HCT116 (cell line): ENCODE results near the gene UNC50. TPM values are rescaled to one million over a fixed set of nuclear protein-coding genes. Genes with fewer than 3 reads are reported as not detected.

Experiments
- ATAC-seq: fragments of 200-7000 bp; cut with Tn5 transposase; 2 replicates; pipeline ENCODE4 v1.9.1; 2020; ENCODE audit warnings: mild to moderate bottlenecking, moderate library complexity
- BruUV-seq: library from RNA; stranded (reverse); fragments of 400-500 nt; replicated peaks from 2 replicates; lab custom pipeline; 2021; lab: Mats Ljungman, UMichigan
- CTCF ChIA-PET: fragments of 300-600 bp; sonication (Branson Sonifier 250); formaldehyde crosslinking; loops from one replicate; lab custom pipeline; 2021; ENCODE audit warnings: antibody characterized with exemption; lab: Charles Lee
- POLR2A ChIA-PET: fragments of 300-600, 350-600 bp; sonication (Branson Sonifier 250); formaldehyde crosslinking; loops from one replicate; lab custom pipeline; 2021; ENCODE audit warnings: antibody characterized with exemption; lab: Charles Lee
- RAD21 ChIA-PET, 2 experiments: fragments of 300-600 bp; sonication (Branson Sonifier 250); formaldehyde crosslinking; loops; one replicate each; lab custom pipeline; 2023; ENCODE audit warnings: low total read pairs in 2 of 2; ENCODE audit not compliant: uncharacterized antibody in 2 of 2, unreplicated experiment in 2 of 2, low non-redundant PET in 1 of 2; lab: Charles Lee
- DNase-seq: peaks from one replicate; pipeline ENCODE4 v3.0.0-alpha.2; 2010; ENCODE audit warnings: low read depth, low spot score
- H2AFZ ChIP-seq: fragments of 200-600 bp; shearing (Covaris generic), sonication (generic); 2 replicates; pipeline ENCODE4 v1.6.1; 2017; ENCODE audit warnings: low read depth, mixed run types, mixed read lengths, antibody characterized with exemption, low read length; ENCODE audit not compliant: poor library complexity, severe bottlenecking
- H3K27ac ChIP-seq: 2 replicates; pipeline ENCODE4 v1.5.1; 2012; ENCODE audit warnings: low read depth, low read length
- H3K27me3 ChIP-seq: fragments of 200-600 bp; sonication (generic); 2 replicates; pipeline ENCODE4 v1.6.1; 2016; ENCODE audit warnings: mixed run types, low read length, mixed read lengths; ENCODE audit not compliant: insufficient read depth
- H3K36me3 ChIP-seq, 2 experiments: fragments of 200-500 bp in 1 of 2; fragments of 200-600 bp in 1 of 2; sonication (Bioruptor generic) in 1 of 2; sonication (generic) in 1 of 2; 2 replicates each; pipeline versions ENCODE4 v1.5.1 to v1.6.1; 2014 to 2016; ENCODE audit warnings: low read length in 2 of 2, inconsistent platforms in 1 of 2, mixed read lengths in 1 of 2, mixed run types in 1 of 2; ENCODE audit not compliant: insufficient read depth in 2 of 2, control insufficient read depth in 1 of 2
- H3K4me1 ChIP-seq, 2 experiments: fragments of 200-600 bp in 1 of 2; sonication (generic) in 1 of 2; 2 replicates each; pipeline versions ENCODE4 v1.5.1 to v1.6.1; 2012 to 2017; ENCODE audit warnings: low read length in 2 of 2, inconsistent platforms in 1 of 2, mild to moderate bottlenecking in 1 of 2, mixed read lengths in 1 of 2, mixed run types in 1 of 2, moderate library complexity in 1 of 2; ENCODE audit not compliant: insufficient read depth in 2 of 2, control insufficient read depth in 1 of 2
- H3K4me2 ChIP-seq: fragments of 200-600 bp; sonication (generic); 2 replicates; pipeline ENCODE4 v1.6.1; 2017; ENCODE audit warnings: mixed run types, low read length, mixed read lengths
- H3K4me3 ChIP-seq, 2 experiments: fragments of 200-600 bp in 1 of 2; sonication (generic) in 1 of 2; replicated peaks in 1 of 2; 2 replicates each; pipeline ENCODE4 v1.5.1; 2011 to 2016; ENCODE audit warnings: low read length in 2 of 2, control low read depth in 1 of 2, low read depth in 1 of 2, mild to moderate bottlenecking in 1 of 2, mixed read lengths in 1 of 2, mixed run types in 1 of 2
- H3K79me2 ChIP-seq: fragments of 200-600 bp; sonication (generic); 2 replicates; pipeline ENCODE4 v1.6.1; 2017; ENCODE audit warnings: mild to moderate bottlenecking, mixed run types, low read length, moderate library complexity, mixed read lengths; ENCODE audit not compliant: insufficient read depth
- H3K9ac ChIP-seq: fragments of 200-600 bp; sonication (generic); 2 replicates; pipeline ENCODE4 v1.6.1; 2016; ENCODE audit warnings: low read length, mixed read lengths
- H3K9me2 ChIP-seq: fragments of 200-600 bp; sonication (generic), shearing (Covaris generic); 2 replicates; pipeline ENCODE4 v1.6.1; 2017; ENCODE audit warnings: mixed run types, mild to moderate bottlenecking, moderate library complexity; ENCODE audit not compliant: insufficient read depth
- H3K9me3 ChIP-seq, 2 experiments: fragments of 200-500 bp in 1 of 2; fragments of 200-600 bp in 1 of 2; sonication (Bioruptor generic) in 1 of 2; sonication (generic) in 1 of 2; 2 replicates each; pipeline ENCODE4 v1.6.1; 2014 to 2017; ENCODE audit warnings: low read length in 2 of 2, mixed read lengths in 2 of 2, inconsistent platforms in 1 of 2, low read depth in 1 of 2, mild to moderate bottlenecking in 1 of 2, mixed run types in 1 of 2, moderate library complexity in 1 of 2; ENCODE audit not compliant: control insufficient read depth in 1 of 2, insufficient read depth in 1 of 2
- H4K20me1 ChIP-seq: fragments of 200-600 bp; sonication (generic), shearing (Covaris generic); 2 replicates; pipeline ENCODE4 v1.6.1; 2017; ENCODE audit warnings: mixed run types, mild to moderate bottlenecking, moderate library complexity; ENCODE audit not compliant: insufficient read depth
- CBX3 ChIP-seq: IDR thresholded peaks from 2 replicates; pipeline ENCODE4 v1.6.1; 2012; ENCODE audit warnings: low read depth
- CEBPB ChIP-seq: IDR thresholded peaks from 2 replicates; pipeline ENCODE4 v1.6.1; 2012; ENCODE audit warnings: low read depth
- EZH2 ChIP-seq: fragments of 200-600 bp; sonication (generic); IDR thresholded peaks from 2 replicates; pipeline ENCODE4 v1.6.1; 2017; ENCODE audit warnings: antibody characterized with exemption, mixed run types
- EZH2phosphoT487 ChIP-seq: fragments of 200-600 bp; IDR thresholded peaks from 2 replicates; pipeline ENCODE4 v1.6.1; 2018; ENCODE audit warnings: antibody characterized with exemption, borderline replicate concordance
- FOSL1 ChIP-seq: IDR thresholded peaks from 2 replicates; pipeline ENCODE4 v1.6.1; 2012; ENCODE audit warnings: low read depth
- POLR2A ChIP-seq: IDR thresholded peaks from 2 replicates; pipeline ENCODE4 v1.7.0; 2011; ENCODE audit warnings: borderline replicate concordance; ENCODE audit not compliant: insufficient read depth, insufficient read length; ENCODE audit errors: extremely low read depth
- POLR2AphosphoS5 ChIP-seq: IDR thresholded peaks from 2 replicates; pipeline ENCODE4 v1.6.1; 2011; ENCODE audit warnings: mild to moderate bottlenecking, low read depth, low read length, moderate library complexity
- RAD21 ChIP-seq: IDR thresholded peaks from 2 replicates; pipeline ENCODE4 v1.6.1; 2012; ENCODE audit warnings: low read depth, mild to moderate bottlenecking
- SIN3A ChIP-seq: IDR thresholded peaks from 2 replicates; pipeline ENCODE4 v1.6.1; 2012; ENCODE audit warnings: low read depth
- SRF ChIP-seq: IDR thresholded peaks from 2 replicates; pipeline ENCODE4 v1.6.1; 2012; ENCODE audit warnings: low read depth
- ZNF274 ChIP-seq: fragments of 200-500 bp; sonication (Bioruptor generic); IDR thresholded peaks from 2 replicates; pipeline ENCODE4 v1.6.1; 2014; ENCODE audit warnings: mild to moderate bottlenecking, low read depth, low read length, inconsistent platforms
- intact Hi-C: fragments of 100-400 bp; cut with micrococcal nuclease; formaldehyde crosslinking; loops from 2 replicates; pipeline ENCODE4 v1.10.0; 2022
- total RNA-seq: library from RNA; stranded (reverse); gene quantifications from one replicate; pipeline ENCODE4 v1.2.1, GENCODE V29; 2021; ENCODE audit not compliant: unreplicated experiment
- TF ChIP-seq, protein P1 (sequence below), 3 experiments: fragments of 200-600 bp in 1 of 3; sonication (generic) in 1 of 3; IDR thresholded peaks in 2 of 3; conservative IDR thresholded peaks in 1 of 3; 2 replicates each; pipeline ENCODE4 v1.5.1; 2012 to 2017; ENCODE audit warnings: low read depth in 2 of 3, low read length in 2 of 3, antibody characterized with exemption in 1 of 3, borderline replicate concordance in 1 of 3, control low read depth in 1 of 3, mild to moderate bottlenecking in 1 of 3, mixed read lengths in 1 of 3, mixed run types in 1 of 3, moderate library complexity in 1 of 3; ENCODE audit not compliant: insufficient read depth in 1 of 3
- TF ChIP-seq, protein P2 (sequence below): IDR thresholded peaks from 2 replicates; pipeline ENCODE4 v1.6.1; 2012
- TF ChIP-seq, protein P3 (sequence below): IDR thresholded peaks from 2 replicates; pipeline ENCODE4 v1.6.1; 2011; ENCODE audit warnings: mild to moderate bottlenecking, low read length, moderate library complexity; ENCODE audit not compliant: insufficient replicate concordance; ENCODE audit errors: extremely low read depth
- TF ChIP-seq, protein P4 (sequence below): IDR thresholded peaks from 2 replicates; pipeline ENCODE4 v1.6.1; 2012; ENCODE audit warnings: low read depth

UNC50 gene
- total RNA-seq, 1 experiment from 2014 or later, result 33.0 TPM

DNA sequence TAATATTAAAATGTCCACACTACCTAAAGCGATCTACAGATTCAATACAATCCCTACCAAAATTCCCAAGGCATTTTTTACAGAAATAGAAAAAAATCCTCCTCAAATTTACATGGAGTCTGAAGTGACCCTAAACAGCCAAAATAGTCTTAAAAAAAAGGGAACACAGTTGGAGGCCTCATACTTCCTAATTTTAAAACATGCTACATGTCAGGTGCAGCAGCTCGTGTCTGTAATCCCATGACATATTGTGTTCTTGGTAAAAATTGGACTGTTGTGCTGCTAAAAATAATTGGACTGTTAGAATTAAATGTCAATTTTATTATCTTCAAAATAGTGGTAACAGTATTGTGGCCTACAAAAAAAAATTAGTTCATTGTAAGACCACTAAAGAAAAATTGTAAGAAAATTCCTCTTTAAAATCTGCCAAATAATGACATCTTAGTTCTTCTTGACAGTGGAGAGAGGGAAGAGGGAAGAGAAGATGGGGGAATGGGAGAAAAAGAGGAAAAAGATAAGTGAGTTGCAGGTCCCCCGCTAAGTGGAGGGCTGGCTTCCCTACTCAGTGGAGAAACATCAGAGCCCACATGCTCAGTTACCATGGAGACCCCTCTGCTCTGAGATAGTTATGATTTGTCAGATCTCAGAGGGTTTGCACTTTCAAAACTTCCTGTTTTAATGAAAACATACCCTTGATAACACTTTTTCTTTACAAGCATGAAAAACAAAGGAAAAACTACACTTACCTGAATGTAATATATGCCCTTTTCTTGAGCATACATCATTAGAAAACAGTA is 46.5 kb downstream of the UNC50 start:
- no peak overlapping the region for H3K27ac ChIP-seq
- ChIA-PET POLR2A (no interaction called here), RAD21 (no interaction called here), CTCF (no interaction called here)
- no TSS peak for BruUV-seq
- intact Hi-C loops, result no loop called here
- H3K79me2 ChIP-seq, result no peaks in the 10 kb centered on the region
- no peaks in the 10 kb centered on the region for H4K20me1 ChIP-seq
- no peak overlapping the region for H3K4me3 ChIP-seq
- ATAC-seq (no peak), DNase-seq (no peak)
- H3K27me3 ChIP-seq, result no peaks in the 10 kb centered on the region
- no peak overlapping the region for H3K4me2 ChIP-seq
- H3K9me3 ChIP-seq, result no peaks in the 10 kb centered on the region
- H3K9ac ChIP-seq, result no peak overlapping the region
- no peak for TF ChIP-seq CBX3
- no peak for TF ChIP-seq SIN3A
- TF ChIP-seq, protein P1, sequence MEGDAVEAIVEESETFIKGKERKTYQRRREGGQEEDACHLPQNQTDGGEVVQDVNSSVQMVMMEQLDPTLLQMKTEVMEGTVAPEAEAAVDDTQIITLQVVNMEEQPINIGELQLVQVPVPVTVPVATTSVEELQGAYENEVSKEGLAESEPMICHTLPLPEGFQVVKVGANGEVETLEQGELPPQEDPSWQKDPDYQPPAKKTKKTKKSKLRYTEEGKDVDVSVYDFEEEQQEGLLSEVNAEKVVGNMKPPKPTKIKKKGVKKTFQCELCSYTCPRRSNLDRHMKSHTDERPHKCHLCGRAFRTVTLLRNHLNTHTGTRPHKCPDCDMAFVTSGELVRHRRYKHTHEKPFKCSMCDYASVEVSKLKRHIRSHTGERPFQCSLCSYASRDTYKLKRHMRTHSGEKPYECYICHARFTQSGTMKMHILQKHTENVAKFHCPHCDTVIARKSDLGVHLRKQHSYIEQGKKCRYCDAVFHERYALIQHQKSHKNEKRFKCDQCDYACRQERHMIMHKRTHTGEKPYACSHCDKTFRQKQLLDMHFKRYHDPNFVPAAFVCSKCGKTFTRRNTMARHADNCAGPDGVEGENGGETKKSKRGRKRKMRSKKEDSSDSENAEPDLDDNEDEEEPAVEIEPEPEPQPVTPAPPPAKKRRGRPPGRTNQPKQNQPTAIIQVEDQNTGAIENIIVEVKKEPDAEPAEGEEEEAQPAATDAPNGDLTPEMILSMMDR (IDR thresholded peaks at IDR 0.05 in 2 of 3, conservative IDR thresholded peaks at IDR 0.05 in 1 of 3; ENCODE audit: borderline replicate concordance in 1 of 3, insufficient read depth in 1 of 3, low read depth in 2 of 3, low read length in 2 of 3), result no peak
- no peak for TF ChIP-seq POLR2A
- no peak for TF ChIP-seq POLR2AphosphoS5
- TF ChIP-seq ZNF274, result no peak
- TF ChIP-seq, protein P2, sequence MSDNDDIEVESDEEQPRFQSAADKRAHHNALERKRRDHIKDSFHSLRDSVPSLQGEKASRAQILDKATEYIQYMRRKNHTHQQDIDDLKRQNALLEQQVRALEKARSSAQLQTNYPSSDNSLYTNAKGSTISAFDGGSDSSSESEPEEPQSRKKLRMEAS, result no peak
- TF ChIP-seq, protein P3, sequence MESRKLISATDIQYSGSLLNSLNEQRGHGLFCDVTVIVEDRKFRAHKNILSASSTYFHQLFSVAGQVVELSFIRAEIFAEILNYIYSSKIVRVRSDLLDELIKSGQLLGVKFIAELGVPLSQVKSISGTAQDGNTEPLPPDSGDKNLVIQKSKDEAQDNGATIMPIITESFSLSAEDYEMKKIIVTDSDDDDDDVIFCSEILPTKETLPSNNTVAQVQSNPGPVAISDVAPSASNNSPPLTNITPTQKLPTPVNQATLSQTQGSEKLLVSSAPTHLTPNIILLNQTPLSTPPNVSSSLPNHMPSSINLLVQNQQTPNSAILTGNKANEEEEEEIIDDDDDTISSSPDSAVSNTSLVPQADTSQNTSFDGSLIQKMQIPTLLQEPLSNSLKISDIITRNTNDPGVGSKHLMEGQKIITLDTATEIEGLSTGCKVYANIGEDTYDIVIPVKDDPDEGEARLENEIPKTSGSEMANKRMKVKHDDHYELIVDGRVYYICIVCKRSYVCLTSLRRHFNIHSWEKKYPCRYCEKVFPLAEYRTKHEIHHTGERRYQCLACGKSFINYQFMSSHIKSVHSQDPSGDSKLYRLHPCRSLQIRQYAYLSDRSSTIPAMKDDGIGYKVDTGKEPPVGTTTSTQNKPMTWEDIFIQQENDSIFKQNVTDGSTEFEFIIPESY, result no peak
- no peak for TF ChIP-seq FOSL1
- no peak for TF ChIP-seq CEBPB
- TF ChIP-seq EZH2phosphoT487, result no peak
- TF ChIP-seq, protein P4, sequence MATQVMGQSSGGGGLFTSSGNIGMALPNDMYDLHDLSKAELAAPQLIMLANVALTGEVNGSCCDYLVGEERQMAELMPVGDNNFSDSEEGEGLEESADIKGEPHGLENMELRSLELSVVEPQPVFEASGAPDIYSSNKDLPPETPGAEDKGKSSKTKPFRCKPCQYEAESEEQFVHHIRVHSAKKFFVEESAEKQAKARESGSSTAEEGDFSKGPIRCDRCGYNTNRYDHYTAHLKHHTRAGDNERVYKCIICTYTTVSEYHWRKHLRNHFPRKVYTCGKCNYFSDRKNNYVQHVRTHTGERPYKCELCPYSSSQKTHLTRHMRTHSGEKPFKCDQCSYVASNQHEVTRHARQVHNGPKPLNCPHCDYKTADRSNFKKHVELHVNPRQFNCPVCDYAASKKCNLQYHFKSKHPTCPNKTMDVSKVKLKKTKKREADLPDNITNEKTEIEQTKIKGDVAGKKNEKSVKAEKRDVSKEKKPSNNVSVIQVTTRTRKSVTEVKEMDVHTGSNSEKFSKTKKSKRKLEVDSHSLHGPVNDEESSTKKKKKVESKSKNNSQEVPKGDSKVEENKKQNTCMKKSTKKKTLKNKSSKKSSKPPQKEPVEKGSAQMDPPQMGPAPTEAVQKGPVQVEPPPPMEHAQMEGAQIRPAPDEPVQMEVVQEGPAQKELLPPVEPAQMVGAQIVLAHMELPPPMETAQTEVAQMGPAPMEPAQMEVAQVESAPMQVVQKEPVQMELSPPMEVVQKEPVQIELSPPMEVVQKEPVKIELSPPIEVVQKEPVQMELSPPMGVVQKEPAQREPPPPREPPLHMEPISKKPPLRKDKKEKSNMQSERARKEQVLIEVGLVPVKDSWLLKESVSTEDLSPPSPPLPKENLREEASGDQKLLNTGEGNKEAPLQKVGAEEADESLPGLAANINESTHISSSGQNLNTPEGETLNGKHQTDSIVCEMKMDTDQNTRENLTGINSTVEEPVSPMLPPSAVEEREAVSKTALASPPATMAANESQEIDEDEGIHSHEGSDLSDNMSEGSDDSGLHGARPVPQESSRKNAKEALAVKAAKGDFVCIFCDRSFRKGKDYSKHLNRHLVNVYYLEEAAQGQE, result no peak
- TF ChIP-seq SRF, result no peak
- no peak for TF ChIP-seq RAD21
- no peak for TF ChIP-seq EZH2
- no peak overlapping the region for H2AFZ ChIP-seq
- no peaks in the 10 kb centered on the region for H3K9me2 ChIP-seq
- H3K36me3 ChIP-seq, result no peaks in the 10 kb centered on the region
- H3K4me1 ChIP-seq, result no peaks in the 10 kb centered on the region
